Testis (tissue), 2 donors: ENCODE data around the gene GPNMB.

Experiments used
- CTCF ChIP-seq, 3 experiments: fragments of 450-650 bp in 2 of 3; fragments of 200-600 bp in 1 of 3; sonication (generic) in 1 of 3; IDR thresholded peaks; one replicate each; pipeline ENCODE4 v1.5.1; 2016 to 2019; ENCODE audit warnings: antibody characterized with exemption in 3 of 3, mild to moderate bottlenecking in 2 of 3, moderate library complexity in 1 of 3
- POLR2A ChIP-seq: fragments of 450-650 bp; IDR thresholded peaks from one replicate; pipeline ENCODE4 v1.6.1; 2017; ENCODE audit warnings: antibody characterized with exemption, mild to moderate bottlenecking, moderate library complexity

- TF ChIP-seq POLR2A (no peak), CTCF (IDR thresholded peaks at IDR 0.05) (no peak)
Measured at GRCh38 chr7:23306936-23307521, 60.5 kb downstream of the GPNMB start.
